ENCODE data around the gene HCN4. TPM values are rescaled to one million over a fixed set of nuclear protein-coding genes. Genes with fewer than 3 reads are reported as not detected.
"Not testable (repeated sequence)": the region's sequence is repeated elsewhere in the genome, so short reads cannot be mapped to it uniquely, and the experiment has no call there.

The HCN4 gene
- polyA plus RNA-seq, 1 donor = not detected

DNA sequence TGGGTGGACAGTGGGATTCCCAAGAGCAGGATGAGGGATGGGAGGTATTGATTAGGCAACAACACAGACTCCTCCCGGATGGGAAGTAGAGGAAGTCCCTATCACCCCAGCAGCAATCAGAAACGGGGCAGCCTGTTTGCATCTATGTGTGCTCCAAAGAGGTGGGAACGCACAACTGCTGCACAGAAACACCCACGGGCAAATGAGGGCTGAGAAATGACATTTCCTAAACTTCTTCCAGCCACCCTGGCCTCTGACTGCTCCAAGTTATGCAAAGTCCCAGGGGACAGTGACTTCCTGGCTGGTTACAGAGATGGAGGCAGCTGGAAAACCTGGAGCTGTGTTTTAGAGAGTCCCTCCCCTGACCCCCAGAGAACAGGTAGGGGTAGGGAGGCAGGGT, 42.6 kb downstream of the HCN4 start:
- DNase-seq (ENCODE audit: low read depth) = no peak

GRCh38 chr15:73325191-73325861, 43.4 kb downstream of the HCN4 start:
- DNase-seq (ENCODE audit: low read depth) = no peak

- DNase-seq (ENCODE audit: low read depth) = no peak
Measured at GRCh38 chr15:73324496-73325170, 44.1 kb downstream of the HCN4 start.

GRCh38 chr15:73323956-73324355, 44.8 kb downstream of the HCN4 start:
- no peak for DNase-seq (ENCODE audit: low read depth)

DNA sequence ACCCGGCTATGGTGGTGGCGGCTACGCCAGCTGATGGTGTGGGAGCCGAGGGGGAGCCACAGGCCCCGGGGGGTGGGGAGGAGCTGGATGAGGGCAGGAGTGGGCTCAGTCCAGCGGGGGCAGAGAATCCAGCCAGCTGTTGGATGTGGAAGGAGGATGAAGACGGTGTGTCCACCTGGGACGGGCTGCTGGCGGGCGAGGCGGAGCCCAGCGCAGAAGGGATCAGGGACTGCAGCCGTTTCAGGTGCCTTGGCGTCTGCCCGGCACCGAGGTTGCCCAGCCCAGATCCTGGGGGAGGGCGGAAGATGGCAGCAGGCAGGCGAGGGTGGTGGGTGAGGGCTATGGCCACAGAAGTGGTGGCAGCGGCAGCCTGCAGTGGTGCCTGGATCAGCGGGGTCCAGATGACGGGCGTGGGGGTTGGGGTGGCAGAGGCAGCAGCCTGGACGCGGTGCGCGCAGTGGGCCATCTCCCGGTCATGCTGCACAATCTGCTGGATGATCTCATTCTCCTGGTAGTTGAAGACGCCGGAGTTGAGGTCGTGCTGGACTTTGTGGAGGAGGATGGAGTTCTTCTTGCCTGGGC, 45.3 kb downstream of the HCN4 start:
- DNase-seq (ENCODE audit: low read depth) = no peak

- DNase-seq (ENCODE audit: low read depth) = no peak
Measured at GRCh38 chr15:73322665-73323373, 45.9 kb downstream of the HCN4 start.

DNA sequence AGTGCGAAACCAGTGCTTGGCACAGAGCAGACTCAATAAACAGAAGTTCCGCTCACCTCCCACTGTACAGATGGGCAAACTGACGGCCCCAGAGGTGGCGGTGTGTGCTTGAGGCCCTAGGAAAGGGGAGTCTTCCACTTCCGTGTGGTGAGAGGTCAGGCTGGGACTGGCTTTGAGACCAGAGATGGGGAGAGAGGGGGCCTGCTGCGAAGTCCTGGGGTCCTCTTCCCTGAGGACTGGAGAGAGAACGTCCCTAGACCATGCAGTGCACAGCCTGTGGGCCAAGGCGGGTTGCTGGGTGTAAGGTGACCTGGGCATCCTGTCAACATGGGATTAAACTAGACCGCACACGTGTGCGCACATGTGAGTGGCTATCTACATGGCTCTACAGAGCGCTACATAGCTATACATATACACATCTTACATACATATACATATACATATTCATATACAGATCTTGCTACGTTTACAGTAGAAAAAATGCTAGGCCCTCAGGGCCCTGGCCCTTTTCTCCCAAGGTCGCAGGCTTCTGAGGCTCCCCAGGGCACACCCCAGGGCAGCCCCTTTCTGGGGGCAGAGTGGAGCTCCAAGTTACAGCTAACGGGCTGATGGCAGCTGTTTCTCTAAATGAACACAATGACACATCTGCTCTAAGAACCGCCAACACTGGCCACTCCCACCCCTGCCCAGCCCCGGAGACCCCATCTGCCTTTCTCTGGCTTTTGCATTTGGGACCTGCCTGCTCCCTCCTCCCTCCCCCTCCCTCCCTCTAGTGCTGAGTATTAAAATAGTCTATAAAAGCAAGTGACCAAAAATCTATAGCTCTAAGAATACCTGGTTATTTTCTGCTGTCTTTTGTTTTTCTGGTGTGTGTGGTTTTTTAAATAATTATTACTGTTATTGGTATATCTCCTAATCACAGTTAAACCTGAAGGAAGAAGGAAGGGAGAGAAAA, 47.0 kb downstream of the HCN4 start:
- DNase-seq (ENCODE audit: low read depth) = no peak

- DNase-seq (ENCODE audit: low read depth) = no peak
Measured at GRCh38 chr15:73320619-73321180, 48.1 kb downstream of the HCN4 start.

DNA sequence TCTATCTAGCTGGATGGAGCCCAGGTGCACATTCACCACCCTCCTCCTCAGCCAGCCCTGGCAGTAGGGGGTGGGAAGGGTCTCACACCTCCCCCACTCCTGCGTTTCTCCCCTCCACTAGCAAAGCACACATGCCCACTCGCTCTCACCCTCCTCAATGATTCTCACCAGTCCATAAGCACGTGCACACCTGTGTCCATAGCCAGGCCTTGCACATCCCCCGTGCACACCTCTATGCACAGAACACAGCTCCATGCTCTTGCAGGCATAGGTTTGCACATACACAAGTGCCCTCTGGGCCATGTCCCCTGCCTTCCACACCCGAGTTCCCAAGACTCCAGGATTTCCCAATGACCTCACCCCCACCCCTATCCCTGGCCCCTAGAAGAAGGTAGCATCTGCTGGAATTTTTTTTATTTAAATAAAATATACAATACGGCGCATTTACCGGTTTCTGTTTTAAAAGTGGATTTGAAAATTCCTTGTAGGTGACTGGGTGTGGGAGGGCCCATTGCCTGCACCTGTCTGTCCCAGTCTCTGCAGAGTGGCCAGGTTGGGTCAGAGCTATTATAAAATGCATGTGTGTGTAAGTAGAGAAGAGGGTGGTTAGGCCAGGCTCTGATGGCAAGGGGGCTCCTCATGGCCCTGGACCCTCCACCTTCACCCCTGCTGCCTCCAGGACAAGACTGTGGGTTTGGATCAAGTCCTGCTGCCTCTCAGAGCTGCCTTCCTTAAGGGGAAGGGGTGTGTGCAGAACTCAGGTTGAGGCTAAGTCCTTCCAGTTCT, 49.1 kb downstream of the HCN4 start:
- no peak for DNase-seq (ENCODE audit: low read depth)

DNA sequence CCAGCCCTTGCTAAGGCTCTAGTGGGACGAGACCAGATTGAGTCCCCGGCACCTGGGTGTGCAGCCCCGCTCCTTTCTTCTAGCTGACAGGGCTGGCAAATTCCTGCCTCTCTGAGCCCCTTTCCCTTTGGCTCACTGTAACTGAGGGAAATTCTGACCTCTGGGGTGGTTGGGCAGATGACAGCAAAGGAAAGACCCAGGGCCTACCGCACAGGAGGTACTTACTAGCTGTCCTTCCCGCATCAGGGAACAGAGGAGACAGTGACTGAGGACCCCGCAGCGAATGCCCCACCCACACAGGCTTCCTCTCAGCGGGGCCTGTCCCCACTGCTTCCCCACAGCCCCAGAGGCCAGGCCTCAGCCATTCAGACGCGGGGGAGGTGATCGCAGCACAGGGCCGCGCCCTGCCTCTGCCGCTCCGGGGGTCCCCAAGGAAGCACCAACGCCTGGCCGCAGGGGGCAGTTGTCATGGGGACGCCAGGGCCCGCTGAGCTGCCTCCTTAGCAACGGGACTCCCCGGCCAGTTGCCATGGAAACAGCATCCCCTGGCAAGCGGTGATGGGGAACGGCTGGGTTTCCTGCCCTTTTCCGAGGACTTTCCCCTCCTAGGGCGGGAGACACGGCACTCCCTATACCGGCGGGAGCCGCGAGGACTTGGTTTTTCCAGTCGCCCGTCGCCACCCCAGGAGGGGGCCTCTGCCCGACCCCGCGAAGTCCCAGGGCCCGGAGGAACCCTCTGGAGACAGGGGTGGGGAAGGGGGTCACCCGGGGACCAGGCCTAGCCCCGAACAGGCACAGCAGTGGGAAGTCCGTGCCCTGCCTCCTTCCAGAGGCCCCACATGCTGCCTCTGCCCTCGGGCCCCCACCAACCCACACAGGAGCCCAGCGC, 50.1 kb downstream of the HCN4 start:
- no peak for DNase-seq (ENCODE audit: low read depth)

GRCh38 chr15:73317651-73318462, 50.9 kb downstream of the HCN4 start:
- no peak for DNase-seq (ENCODE audit: low read depth)

- DNase-seq (ENCODE audit: low read depth) = no peak
Measured at GRCh38 chr15:73313861-73314260, 54.9 kb downstream of the HCN4 start.

DNA sequence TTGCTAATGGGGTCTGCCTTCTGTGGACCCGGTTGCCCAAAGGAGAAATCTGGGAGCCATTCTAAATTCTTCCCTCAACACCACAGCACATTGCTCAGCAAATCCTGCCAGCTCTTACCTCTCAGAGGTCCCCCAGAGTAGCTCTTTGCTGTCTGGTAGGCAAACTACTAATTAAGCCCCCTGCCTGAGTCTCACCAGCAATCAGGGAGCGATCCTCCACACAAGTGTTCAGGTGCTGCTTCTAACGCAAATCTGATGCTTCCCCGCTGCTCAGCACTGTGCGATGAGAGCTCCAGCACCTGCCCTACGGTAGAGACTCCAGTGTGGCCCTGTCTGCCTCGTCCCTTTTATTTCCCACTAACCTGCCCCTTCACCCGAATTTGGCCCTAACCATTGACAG, 60.5 kb downstream of the HCN4 start:
- no peak for DNase-seq (ENCODE audit: low read depth)

- peak; percentile 13 for DNase-seq (ENCODE audit: low read depth)
Measured at GRCh38 chr15:73305331-73306211, 63.2 kb downstream of the HCN4 start.

DNA sequence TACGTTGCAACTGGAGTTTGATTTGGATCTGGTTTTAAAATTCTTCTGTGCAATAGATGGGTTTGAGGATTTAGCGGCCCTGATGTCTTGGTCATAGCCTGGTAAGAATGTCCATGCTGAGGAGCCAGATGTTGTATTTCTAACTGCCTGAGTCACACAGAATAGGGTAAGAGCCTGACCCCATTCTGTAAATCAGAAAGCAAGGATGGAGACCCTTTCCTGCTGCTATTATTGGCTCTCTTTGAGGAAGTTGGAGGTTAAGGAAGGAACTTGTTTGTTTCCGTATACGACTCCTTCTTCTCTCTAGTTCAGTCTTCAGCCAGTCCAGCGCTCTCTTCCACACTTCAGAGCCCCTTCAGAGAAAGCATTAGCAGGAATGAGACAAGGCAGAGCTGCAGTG, 65.1 kb downstream of the HCN4 start:
- no peak for DNase-seq (ENCODE audit: low read depth)

- not testable (repeated sequence) for DNase-seq (ENCODE audit: low read depth)
Measured at GRCh38 chr15:73300286-73300685, 68.5 kb downstream of the HCN4 start.

DNA sequence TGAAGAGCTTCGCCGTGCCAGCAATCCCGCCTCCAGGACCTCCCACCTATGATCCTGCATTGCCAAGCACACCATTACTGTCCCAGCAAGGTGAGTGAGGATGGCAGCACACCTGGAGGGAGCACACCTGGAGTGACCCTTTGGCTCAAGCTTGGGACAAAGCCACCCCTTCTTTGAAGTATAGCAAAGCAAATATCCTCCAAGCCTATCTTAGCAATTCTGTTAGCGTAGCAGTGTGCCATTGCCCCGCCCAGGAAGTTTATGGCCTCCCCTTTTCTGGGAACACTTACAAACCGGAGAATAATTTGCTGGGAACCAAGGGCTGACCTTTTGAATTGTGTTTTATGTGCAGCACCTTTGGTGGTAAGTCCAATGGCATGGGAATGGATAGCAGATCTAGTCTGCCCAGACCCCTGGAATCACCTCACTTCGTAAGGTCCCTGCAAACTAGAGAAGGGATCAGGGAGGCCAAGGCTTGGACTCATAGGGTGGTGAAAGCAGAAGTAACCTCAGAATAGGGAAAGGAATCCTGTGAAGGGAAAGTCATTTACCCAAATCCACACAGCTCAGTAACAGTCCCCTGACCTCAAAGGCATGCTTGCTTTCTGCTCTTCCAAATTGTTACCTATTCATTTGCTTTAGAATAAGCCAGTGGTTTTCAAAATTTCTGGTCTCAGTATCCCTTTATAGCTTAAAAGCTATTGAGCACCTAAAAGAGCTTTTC, 70.1 kb downstream of the HCN4 start:
- no peak for DNase-seq (ENCODE audit: low read depth)
